ENCODE results near the gene ADARB2. TPM values are rescaled to one million over a fixed set of nuclear protein-coding genes. Genes with fewer than 3 reads are reported as not detected.

Gene ADARB2
- total and polyA plus RNA-seq, 4 donors, result 0.55 to 0.70 (median 0.59) TPM; not detected in 1

- no peak for TF ChIP-seq JUND (IDR thresholded peaks at IDR 0.05)
- no peak for TF ChIP-seq NR2F2 (IDR thresholded peaks at IDR 0.05)
- no peak for TF ChIP-seq RXRA (IDR thresholded peaks at IDR 0.05)
- TF ChIP-seq EGR1 (IDR thresholded peaks at IDR 0.05; ENCODE audit: low read depth in 2 of 2), result no peak
- no peak for TF ChIP-seq TAF1 (conservative IDR thresholded peaks at IDR 0.05)
- TF ChIP-seq YY1 (IDR thresholded peaks at IDR 0.05), result no peak
- TF ChIP-seq FOXA1 (IDR thresholded peaks at IDR 0.05), result no peak
- TF ChIP-seq FOXA2 (IDR thresholded peaks at IDR 0.05), result no peak
- no peak for TF ChIP-seq CTCF (IDR thresholded peaks at IDR 0.05; ENCODE audit: low read depth, low read length, missing input control)
- TF ChIP-seq SP1 (IDR thresholded peaks at IDR 0.05), result no peak
- no peak for TF ChIP-seq ATF3 (IDR thresholded peaks at IDR 0.05)
- TF ChIP-seq ZBTB33 (IDR thresholded peaks at IDR 0.05), result no peak
- no peak for TF ChIP-seq HNF4G (IDR thresholded peaks at IDR 0.05)
- TF ChIP-seq HNF4A (conservative IDR thresholded peaks at IDR 0.05), result no peak
- TF ChIP-seq RAD21 (IDR thresholded peaks at IDR 0.05), result no peak
- TF ChIP-seq REST (IDR thresholded peaks at IDR 0.05), result no peak
- TF ChIP-seq GABPA (IDR thresholded peaks at IDR 0.05 in 1 of 2, conservative IDR thresholded peaks at IDR 0.05 in 1 of 2), result no peak
- no peak for TF ChIP-seq MAX (IDR thresholded peaks at IDR 0.05)
- 87% methylated on average over 14 of the region's 14 CpGs for WGBS
- Histone ChIP-seq H3K4me3 (ENCODE audit: low read depth in 1 of 3, low read length in 3 of 3) (no peak overlapping the region), H3K36me3 (ENCODE audit: control insufficient read depth in 4 of 4, insufficient read depth in 3 of 4, low read depth in 1 of 4, low read length in 3 of 4) (no peaks in the 10 kb centered on the region), H3K9me3 (ENCODE audit: control insufficient read depth in 4 of 4, low read length in 3 of 4) (no peaks in the 10 kb centered on the region), H3K27me3 (ENCODE audit: control insufficient read depth in 4 of 4, insufficient read depth in 4 of 4, low read length in 3 of 4) (no peaks in the 10 kb centered on the region), H3K4me1 (ENCODE audit: control insufficient read depth in 4 of 4, insufficient read depth in 4 of 4, low read length in 3 of 4) (no peaks in the 10 kb centered on the region), H3K9ac (ENCODE audit: low read depth in 1 of 2, low read length in 2 of 2) (no peak overlapping the region), H3K27ac (ENCODE audit: low read depth in 1 of 2, low read length in 2 of 2) (no peak overlapping the region)
- DNase-seq (ENCODE audit: low spot score), result no peak
These were observed 197.2 kb downstream of the ADARB2 start for GRCh38 chr10:1540144-1540543.
